Medulla oblongata (tissue), 1 donor: ENCODE results near the gene BRD1.

Experiments
- DNase-seq: peaks from one replicate; pipeline ENCODE4 v3.0.0-alpha.2; 2015; ENCODE audit errors: extremely low spot score

BRD1 gene

GRCh38 chr22:49753276-49753890, 74.3 kb downstream of the BRD1 start:
- DNase-seq, result no peak

GRCh38 chr22:49752598-49753091, 75.0 kb downstream of the BRD1 start:
- DNase-seq, result no peak

GRCh38 chr22:49751966-49752597, 75.6 kb downstream of the BRD1 start:
- DNase-seq, result no peak

GRCh38 chr22:49751318-49751965, 76.2 kb downstream of the BRD1 start:
- DNase-seq, result no peak

GRCh38 chr22:49749885-49750510, 77.7 kb downstream of the BRD1 start:
- DNase-seq, result no peak

GRCh38 chr22:49749227-49749626, 78.4 kb downstream of the BRD1 start:
- no peak for DNase-seq

GRCh38 chr22:49748514-49748913, 79.2 kb downstream of the BRD1 start:
- DNase-seq, result no peak

- DNase-seq, result no peak
Measured at GRCh38 chr22:49747716-49748115, 80.0 kb downstream of the BRD1 start.

- no peak for DNase-seq
Measured at GRCh38 chr22:49747130-49747529, 80.5 kb downstream of the BRD1 start.

- DNase-seq, result no peak
Measured at GRCh38 chr22:49746065-49746464, 81.6 kb downstream of the BRD1 start.

GRCh38 chr22:49740242-49740641, 87.4 kb downstream of the BRD1 start:
- DNase-seq, result no peak

- DNase-seq, result no peak
Measured at GRCh38 chr22:49739138-49739537, 88.5 kb downstream of the BRD1 start.

GRCh38 chr22:49738566-49738965, 89.1 kb downstream of the BRD1 start:
- DNase-seq, result no peak

GRCh38 chr22:49738006-49738405, 89.7 kb downstream of the BRD1 start:
- no peak for DNase-seq

GRCh38 chr22:49737101-49737551, 90.5 kb downstream of the BRD1 start:
- no peak for DNase-seq

GRCh38 chr22:49736538-49736937, 91.1 kb downstream of the BRD1 start:
- no peak for DNase-seq

- DNase-seq, result no peak
Measured at GRCh38 chr22:49735901-49736421, 91.7 kb downstream of the BRD1 start.

- DNase-seq, result no peak
Measured at GRCh38 chr22:49735411-49735900, 92.2 kb downstream of the BRD1 start.

- DNase-seq, result no peak
Measured at GRCh38 chr22:49734882-49735281, 92.8 kb downstream of the BRD1 start.

GRCh38 chr22:49734390-49734789, 93.3 kb downstream of the BRD1 start:
- no peak for DNase-seq

GRCh38 chr22:49733631-49734030, 94.0 kb downstream of the BRD1 start:
- no peak for DNase-seq

- no peak for DNase-seq
Measured at GRCh38 chr22:49730656-49731055, 97.0 kb downstream of the BRD1 start.
